ENCODE data around the gene MANF.
"Not testable (repeated sequence)": the region's sequence is repeated elsewhere in the genome, so short reads cannot be mapped to it uniquely, and the experiment has no call there.

Gene MANF

GRCh38 chr3:51373658-51374421 lies 11.3 kb upstream of the MANF start:
- DNase-seq: no peak

DNA sequence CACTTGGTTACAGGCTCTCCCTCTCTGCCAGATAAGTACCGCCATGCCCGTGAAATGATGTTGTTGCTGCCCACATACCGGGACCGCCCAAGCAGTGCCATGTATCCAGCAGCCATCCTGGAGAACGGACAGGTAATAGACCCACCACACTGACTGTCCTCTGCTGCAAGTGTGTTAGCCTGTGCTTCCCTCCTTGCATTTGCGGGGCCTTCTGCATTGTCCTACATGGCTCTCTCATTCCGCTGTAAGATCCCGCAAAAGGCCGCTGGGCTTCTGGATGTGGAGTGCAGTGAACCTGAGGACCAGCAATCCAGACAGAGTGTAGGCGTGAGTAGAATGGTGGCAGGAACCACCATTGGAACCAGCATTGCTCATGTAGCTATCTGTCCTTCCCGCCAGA lies 10.6 kb upstream of the MANF start:
- DNase-seq: no peak

DNA sequence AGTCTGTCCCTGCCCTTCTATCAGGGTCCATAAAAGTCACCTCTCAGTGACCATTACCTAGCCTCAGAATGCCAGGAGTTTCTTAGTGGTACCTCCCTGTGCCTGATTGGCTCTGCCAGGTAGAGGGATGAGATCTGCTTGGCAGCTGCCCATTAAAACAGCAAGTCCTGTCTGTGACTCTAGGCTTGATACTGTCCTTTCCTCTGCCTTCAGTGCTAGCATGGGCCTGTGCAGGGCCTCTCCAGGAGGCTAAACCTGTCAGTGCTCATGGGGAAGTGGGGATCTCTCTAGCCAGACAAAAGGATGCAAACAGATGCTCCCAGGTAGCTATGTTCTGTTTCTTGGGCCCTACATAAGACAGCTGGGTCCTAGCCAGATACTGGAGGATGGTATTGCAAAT lies 10.0 kb upstream of the MANF start:
- DNase-seq: no peak

- DNase-seq: no peak
These were observed 9.5 kb upstream of the MANF start for GRCh38 chr3:51375571-51375970.

- DNase-seq: no peak
These were observed 7.0 kb upstream of the MANF start for GRCh38 chr3:51378065-51378464.

DNA sequence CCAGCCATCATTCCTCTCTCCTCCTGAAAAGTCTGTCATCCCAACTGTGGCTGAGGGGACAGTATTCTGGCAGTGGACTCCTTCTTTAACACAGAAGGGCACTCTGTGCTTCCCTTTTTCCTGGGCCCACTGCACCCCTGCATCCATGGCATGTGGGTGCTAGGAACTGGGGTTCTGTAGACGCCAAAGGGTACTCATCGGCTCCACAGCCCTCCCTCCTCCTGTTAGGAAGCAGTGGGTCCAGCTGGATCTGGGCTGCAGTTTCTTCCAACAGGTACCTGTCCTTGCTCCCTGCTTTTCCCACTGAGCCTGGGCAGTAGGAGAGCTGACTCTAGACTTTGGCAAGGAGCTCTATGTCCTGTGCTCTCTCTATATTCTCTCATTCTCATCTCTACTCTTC lies 6.4 kb upstream of the MANF start:
- DNase-seq: no peak

- DNase-seq: peak; percentile 63
These were observed 5.8 kb upstream of the MANF start for GRCh38 chr3:51379301-51379700.

DNA sequence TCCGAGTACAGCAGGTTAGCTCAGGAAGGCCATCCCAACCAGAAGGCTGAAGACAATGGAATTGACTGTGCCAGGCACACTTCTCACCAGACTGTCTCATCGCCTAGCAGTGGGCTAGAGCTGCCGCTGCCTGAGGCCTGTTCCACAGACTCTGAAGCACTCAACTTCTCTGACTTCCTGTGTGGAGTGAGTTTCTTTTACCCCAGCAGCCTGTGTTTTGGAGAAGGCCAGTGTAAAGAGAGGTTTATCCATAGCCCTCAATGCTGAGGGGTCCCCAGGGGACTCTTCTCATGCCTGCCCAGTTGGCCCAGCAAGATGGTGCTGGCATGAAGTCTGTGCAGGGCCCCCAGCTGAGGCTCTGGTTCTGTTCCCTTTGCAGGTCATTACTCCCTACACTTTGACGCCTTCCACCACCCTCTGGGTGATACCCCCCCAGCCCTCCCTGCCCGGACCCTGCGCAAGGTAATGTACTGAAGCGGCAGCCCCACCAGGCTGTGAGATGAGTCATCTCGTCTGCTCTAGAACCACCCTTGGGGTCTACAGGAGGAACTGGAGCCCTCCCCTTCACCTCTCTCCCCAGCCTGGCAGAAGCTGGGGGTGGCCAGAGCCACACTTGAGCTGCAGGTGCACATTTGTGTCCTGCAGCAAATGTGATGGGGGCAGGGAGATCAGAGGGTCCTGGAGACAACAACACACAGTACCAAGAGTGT lies 5.2 kb upstream of the MANF start:
- DNase-seq: no peak

DNA sequence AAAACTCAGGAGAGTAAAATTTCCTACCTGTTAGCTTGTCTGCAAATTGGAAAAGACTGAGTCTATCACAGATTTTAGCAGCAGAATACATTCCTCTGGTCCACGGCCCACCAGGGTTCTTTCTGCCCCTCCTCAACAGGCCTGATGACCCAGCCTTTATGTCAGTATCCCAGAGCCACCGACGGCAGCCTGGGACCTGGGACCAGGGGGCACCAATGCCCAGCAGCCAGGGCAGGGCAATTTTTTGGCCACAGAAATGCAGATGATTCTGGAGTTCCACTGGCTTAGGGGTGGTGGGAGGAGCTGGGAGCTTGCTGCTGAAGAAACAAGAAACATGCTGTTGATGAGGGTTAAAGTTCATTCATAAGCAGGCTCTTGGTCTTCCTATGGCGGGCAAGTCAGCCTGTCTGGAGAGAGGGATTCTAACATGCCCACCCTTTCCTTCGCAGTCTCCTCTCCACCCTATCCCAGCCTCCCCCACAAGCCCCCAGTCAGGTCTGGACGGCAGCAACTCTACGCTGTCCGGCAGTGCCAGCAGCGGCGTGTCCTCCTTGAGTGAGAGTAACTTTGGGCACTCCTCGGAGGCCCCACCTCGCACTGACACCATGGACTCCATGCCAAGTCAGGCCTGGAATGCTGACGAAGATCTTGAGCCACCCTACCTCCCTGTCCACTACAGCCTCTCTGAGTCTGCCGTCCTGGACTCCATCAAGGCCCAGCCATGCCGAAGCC lies 4.3 kb upstream of the MANF start:
- no peak for DNase-seq

DNA sequence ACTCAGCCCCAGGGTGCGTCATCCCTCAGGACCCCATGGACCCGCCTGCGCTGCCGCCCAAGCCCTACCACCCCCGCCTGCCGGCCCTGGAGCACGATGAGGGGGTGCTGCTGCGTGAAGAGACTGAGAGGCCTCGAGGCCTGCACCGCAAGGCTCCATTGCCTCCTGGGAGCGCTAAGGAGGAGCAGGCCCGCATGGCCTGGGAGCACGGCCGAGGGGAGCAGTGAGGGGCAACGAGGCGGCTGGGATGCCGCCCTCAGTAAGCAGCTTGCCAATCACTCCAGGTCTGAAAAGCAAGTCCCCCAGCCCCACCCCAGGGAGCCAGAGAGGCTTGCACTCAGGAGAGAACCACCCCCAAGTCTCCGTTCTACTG lies 3.8 kb upstream of the MANF start:
- DNase-seq: no peak

GRCh38 chr3:51382076-51382745 lies 2.9 kb upstream of the MANF start:
- DNase-seq: no peak

GRCh38 chr3:51382947-51383578 lies 2.0 kb upstream of the MANF start:
- no peak for DNase-seq

DNA sequence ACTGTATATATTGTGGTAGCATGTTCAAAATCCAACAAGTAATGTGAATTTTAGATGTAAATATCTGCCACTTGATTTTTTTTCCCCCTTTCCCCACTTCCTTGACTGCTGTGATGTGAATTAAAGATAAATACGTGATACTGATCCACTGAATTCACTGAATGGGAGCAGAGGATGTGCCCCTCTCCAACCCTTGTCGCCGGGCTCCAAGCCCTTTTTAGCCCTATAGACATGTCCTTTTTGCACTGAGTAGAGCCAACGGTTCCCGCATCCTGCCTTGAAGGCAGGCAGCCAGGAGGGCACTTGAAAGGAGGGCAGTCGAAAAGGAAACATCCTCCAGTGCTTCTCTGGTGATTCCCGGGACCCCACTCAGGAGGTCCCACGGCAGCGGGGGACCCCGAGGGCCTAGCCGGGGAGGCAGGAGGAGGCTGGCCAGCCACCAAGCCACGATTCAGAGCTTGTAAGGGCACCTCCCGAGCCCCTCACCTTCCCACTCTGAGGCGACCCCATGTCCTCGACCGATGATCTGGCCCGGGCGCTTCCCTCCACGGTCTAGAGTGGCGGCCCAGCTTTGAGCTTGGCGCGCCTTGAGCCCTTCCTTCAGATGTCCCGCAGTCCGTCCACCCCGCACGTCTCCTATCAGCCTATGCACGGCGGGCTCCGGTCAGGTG lies 901 bp upstream of the MANF start:
- no peak for DNase-seq

DNA sequence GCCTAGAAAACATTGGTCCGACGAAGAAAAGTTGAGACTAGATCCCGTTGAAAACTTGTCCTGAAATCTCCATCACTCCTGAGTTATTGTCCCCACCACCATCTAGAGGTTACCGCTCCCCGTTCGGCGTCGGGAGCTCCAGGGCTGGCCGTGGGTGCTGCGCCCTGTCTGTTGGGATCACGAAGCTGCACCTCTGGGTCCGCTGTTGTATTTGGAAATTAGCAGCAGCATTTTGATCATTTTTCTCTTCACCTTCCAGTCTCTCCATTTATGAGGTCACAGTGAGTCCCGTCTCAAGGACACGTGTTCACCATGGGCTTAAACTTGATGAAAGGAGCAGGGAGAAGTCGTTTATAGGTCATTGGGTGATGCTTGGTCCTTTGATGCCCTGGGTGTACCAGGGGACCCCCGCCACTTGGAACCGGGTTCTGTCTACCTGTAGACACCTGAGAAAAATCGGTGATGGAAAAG lies 565 bp downstream of the MANF start:
- DNase-seq: no peak

GRCh38 chr3:51386159-51386851 lies 1.2 kb downstream of the MANF start:
- no peak for DNase-seq

GRCh38 chr3:51386852-51387229 lies 1.8 kb downstream of the MANF start:
- no peak for DNase-seq

DNA sequence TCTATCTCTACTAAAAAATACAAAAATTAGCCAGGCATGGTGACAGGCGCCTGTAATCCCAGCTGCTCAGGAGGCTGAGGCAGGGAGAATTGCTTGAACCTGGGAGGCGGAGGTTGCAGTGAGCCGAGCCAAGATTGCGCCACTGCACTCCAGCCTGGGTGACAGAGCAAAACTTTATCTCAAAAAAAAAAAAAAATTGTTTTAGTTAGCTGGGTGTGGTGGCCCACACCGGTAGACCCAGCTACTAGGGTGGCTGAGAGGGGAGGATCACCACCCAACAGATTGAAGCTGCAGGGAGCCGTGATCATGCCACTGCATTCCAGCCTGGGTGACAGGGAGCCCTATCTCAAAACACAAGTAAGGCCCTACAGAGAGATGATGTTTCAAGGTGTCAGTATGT lies 2.2 kb downstream of the MANF start:
- DNase-seq: not testable (repeated sequence)

- no peak for DNase-seq
These were observed 3.4 kb downstream of the MANF start for GRCh38 chr3:51388286-51389029.

- no peak for DNase-seq
These were observed 4.5 kb downstream of the MANF start for GRCh38 chr3:51389423-51390183.
